NCI-H1105 (cell line): ENCODE data around the gene PAPPA.

ENCODE experiments used
- DNase-seq: peaks from one replicate; lab custom pipeline; 2025; lab: John Stamatoyannopoulos, UW

PAPPA gene

GRCh38 chr9:116345393-116345792 is 191.8 kb downstream of the PAPPA start:
- DNase-seq, result no peak

GRCh38 chr9:116345817-116346216 is 192.2 kb downstream of the PAPPA start:
- no peak for DNase-seq

- DNase-seq, result no peak
Measured at GRCh38 chr9:116349684-116350083, 196.1 kb downstream of the PAPPA start.

- no peak for DNase-seq
Measured at GRCh38 chr9:116350213-116350612, 196.6 kb downstream of the PAPPA start.

- DNase-seq, result no peak
Measured at GRCh38 chr9:116352958-116353357, 199.4 kb downstream of the PAPPA start.

- DNase-seq, result no peak
Measured at GRCh38 chr9:116355153-116355921, 201.7 kb downstream of the PAPPA start.

- no peak for DNase-seq
Measured at GRCh38 chr9:116358251-116358650, 204.7 kb downstream of the PAPPA start.

GRCh38 chr9:116360016-116360415 is 206.4 kb downstream of the PAPPA start:
- DNase-seq, result no peak

- no peak for DNase-seq
Measured at GRCh38 chr9:116360989-116361388, 207.4 kb downstream of the PAPPA start.

- DNase-seq, result no peak
Measured at GRCh38 chr9:116361547-116361946, 208.0 kb downstream of the PAPPA start.

GRCh38 chr9:116362493-116362892 is 208.9 kb downstream of the PAPPA start:
- no peak for DNase-seq

- DNase-seq, result no peak
Measured at GRCh38 chr9:116365056-116365471, 211.5 kb downstream of the PAPPA start.

- DNase-seq, result no peak
Measured at GRCh38 chr9:116366241-116366640, 212.7 kb downstream of the PAPPA start.

GRCh38 chr9:116368680-116369079 is 215.1 kb downstream of the PAPPA start:
- DNase-seq, result no peak

- DNase-seq, result no peak
Measured at GRCh38 chr9:116369706-116370105, 216.1 kb downstream of the PAPPA start.

GRCh38 chr9:116370556-116370955 is 217.0 kb downstream of the PAPPA start:
- no peak for DNase-seq

- DNase-seq, result no peak
Measured at GRCh38 chr9:116372081-116372673, 218.6 kb downstream of the PAPPA start.

- no peak for DNase-seq
Measured at GRCh38 chr9:116372786-116373185, 219.2 kb downstream of the PAPPA start.

GRCh38 chr9:116377179-116377798 is 223.7 kb downstream of the PAPPA start:
- no peak for DNase-seq

GRCh38 chr9:116378873-116379272 is 225.3 kb downstream of the PAPPA start:
- DNase-seq, result no peak

- no peak for DNase-seq
Measured at GRCh38 chr9:116379821-116380220, 226.2 kb downstream of the PAPPA start.

GRCh38 chr9:116380496-116380995 is 227.0 kb downstream of the PAPPA start:
- DNase-seq, result no peak

GRCh38 chr9:116381350-116381749 is 227.8 kb downstream of the PAPPA start:
- no peak for DNase-seq
